AML-193 (cell line): Measurements from ENCODE around the gene FTH1.
"Not testable (repeated sequence)": the region's sequence is repeated elsewhere in the genome, so short reads cannot be mapped to it uniquely, and the experiment has no call there.

Experiments used
- DNase-seq, 2 experiments: peaks; one replicate each; lab custom pipeline; 2025; lab: John Stamatoyannopoulos, UW

Gene FTH1

GRCh38 chr11:61967116-61967923 lies at the start of gene FTH1:
Gene FTH1 (minus strand): TSS chr11:61967634. CDS start chr11:61967425, 209 bp downstream.
- peak; percentile 14 to 18 for DNase-seq

GRCh38 chr11:62015615-62016014 lies 48.2 kb upstream of the FTH1 start:
- DNase-seq: no peak

- no peak for DNase-seq
Measured at GRCh38 chr11:62013537-62014476, 46.4 kb upstream of the FTH1 start.

DNA sequence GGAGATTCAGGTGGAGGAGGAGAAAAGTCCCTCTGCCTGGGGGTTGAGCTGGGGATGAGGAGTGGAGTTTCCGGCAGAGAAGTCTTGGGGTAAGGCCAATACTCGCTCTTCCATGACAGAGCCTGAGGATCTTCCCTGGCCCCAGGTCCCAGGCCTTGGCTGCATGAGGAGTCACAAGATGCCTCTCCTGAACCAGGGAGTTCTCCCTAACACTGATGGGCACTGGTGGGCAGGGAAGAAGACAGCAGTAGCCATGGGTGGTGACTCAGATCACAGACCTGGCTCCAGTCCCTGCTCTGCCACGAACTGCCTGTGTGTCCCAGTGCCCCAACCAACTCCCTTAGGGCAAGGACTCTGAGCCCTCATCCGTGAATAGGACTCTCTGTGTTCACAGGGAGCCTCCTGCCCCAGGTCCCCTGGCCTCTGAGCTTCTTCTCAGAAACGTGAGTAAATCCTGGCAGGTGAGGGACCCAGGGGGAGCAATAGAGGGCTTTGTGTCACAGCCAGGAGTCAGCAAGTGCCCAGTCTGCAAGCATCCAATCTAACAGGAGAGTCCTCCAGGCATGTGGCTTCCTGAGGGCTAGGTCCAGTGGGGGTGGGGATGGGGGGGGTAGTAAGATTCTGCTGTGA lies 45.5 kb upstream of the FTH1 start:
- DNase-seq: no peak

- DNase-seq: no peak
Measured at GRCh38 chr11:62012451-62012831, 45.0 kb upstream of the FTH1 start.

DNA sequence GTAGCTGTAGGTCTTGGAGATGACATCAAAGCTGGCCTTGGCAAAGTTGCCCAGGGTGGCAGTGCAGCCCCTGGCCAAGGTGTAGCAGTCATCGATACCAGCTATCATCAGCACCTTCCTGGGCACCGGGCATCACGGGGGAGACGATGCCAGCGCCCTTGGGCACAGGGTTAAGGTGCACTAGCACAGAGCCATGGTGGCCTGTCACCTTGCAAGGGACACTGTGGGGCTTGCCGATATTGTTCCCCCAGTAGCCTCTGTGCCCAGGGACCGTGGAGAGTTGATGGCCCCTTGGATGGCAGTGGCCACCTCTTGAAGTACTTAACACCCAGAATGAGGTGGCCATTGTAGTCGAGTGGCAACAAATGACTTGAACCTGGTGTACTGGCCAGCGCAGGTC lies 44.4 kb upstream of the FTH1 start:
- no peak for DNase-seq

DNA sequence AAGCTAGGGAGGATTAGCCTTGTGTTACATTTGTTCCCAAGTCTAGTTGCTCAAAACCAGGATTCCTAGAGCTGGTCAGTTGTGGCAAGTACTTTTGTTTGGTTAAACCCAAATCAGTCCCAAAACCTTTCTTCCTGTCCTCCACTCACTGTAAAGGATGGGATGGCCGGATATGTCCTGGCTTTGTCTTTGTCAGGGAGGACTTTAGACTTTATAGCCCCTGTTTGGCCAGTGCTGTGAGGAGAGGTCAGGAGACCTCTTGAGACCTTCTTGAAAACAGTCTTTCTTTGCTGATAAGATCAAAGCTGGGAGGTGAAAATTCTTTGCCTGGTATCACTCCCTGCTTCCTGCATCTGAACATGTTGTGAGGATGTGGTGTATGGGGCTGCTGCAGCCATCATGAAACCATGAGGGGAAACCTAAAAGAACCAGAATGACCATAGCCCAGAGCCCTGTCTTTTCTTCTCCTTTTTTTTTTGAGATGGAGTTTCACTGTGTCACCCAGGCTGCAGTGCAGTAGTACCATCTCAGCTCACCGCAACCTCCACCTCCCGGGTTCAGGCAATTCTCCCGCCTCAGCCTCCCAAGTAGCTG lies 43.6 kb upstream of the FTH1 start:
- DNase-seq: no peak

DNA sequence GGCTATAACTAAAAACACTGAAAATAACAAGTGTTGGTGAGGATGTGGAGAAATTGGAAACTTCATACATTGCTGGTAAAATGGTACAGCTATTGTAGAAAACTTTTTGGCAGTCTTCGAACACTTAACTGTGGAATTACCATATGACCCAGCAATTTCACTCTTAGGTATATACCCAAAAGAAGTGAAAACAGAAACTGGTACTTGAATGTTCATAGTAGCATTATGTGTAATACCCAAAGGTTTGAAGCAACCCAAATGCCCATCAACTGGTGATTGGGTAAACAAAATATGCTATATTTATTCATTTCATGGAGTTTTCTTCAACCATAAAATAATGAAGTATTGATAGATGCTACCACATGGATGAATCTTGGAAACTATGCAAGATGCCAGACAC lies 40.8 kb upstream of the FTH1 start:
- DNase-seq: no peak

DNA sequence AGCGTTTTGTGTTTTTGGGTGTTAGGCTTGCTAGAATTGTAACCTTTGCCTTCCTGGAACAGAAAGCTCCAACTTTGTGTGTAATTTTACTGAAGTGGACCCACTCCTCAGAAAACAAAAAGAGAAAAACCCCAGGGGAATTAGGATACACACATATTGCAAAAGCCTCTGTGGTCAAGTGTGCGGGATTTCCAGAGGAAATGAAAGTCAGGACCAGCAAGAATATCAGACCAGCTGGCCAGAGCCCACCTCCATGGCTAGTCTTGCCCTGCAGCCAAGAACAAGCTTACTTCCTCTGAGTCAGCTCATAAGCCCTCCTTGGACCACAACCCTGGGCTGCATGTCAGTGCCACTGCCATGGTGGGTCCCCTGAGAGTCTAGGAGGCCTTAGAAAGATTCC lies 37.0 kb upstream of the FTH1 start:
- DNase-seq: no peak

GRCh38 chr11:62002283-62002682 lies 34.8 kb upstream of the FTH1 start:
- not testable (repeated sequence) for DNase-seq

- no peak for DNase-seq
Measured at GRCh38 chr11:62001450-62002191, 34.2 kb upstream of the FTH1 start.

- no peak for DNase-seq
Measured at GRCh38 chr11:62000539-62001446, 33.4 kb upstream of the FTH1 start.

- no peak for DNase-seq
Measured at GRCh38 chr11:61999141-61999975, 31.9 kb upstream of the FTH1 start.

GRCh38 chr11:61996933-61997332 lies 29.5 kb upstream of the FTH1 start:
- no peak for DNase-seq

- no peak for DNase-seq
Measured at GRCh38 chr11:61994981-61995380, 27.5 kb upstream of the FTH1 start.

DNA sequence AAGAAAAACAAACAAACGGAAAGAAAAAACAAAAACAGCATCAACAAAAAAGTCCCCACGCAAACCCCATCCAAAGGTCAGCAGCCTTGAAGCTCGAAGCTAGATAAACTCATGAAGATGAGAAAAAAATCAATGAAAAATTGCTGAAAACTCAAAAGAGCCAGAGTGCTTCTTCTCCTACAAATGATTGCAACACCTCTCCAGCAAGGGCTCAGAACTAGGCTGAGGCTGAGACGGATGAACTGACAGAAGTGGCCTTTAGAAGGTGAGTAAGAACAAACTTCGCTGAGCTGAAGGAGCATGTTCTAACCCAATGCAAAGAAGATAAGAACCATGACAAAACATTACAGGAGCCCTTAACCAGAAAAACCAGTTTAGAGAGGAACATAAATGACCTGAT lies 18.4 kb upstream of the FTH1 start:
- DNase-seq: no peak

DNA sequence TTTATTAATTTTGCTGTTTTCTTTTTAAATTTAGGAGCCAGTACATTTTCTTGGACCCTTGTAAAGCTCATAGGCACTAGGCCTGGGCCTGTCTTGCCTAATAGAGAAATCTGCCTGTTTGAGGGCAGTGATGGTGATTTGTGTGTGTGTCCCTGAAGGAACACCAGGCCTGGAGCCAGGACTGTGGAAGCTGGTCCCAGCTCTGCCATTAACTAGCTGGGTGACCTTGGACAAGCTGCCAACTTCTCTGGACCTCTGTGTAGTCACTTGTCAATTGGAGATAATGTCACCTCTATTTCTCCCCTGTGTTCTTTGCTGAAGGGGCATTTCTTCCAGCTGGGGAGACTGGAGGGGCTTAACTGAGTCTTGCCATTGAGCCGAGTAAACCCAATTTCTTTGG lies 16.0 kb upstream of the FTH1 start:
- no peak for DNase-seq

GRCh38 chr11:61980783-61981541 lies 13.5 kb upstream of the FTH1 start:
- no peak for DNase-seq
